ENCODE data around the gene PLA2G4E.

PLA2G4E gene

GRCh38 chr15:41979493-41980266 is 41.2 kb downstream of the PLA2G4E start:
- H3K4me2 ChIP-seq (ENCODE audit: low read length) = no peak overlapping the region
- no peak overlapping the region for H3K9ac ChIP-seq (ENCODE audit: low read depth, low read length)
- no peak overlapping the region for H3K4me3 ChIP-seq (ENCODE audit: low read length)
- H3K9me3 ChIP-seq (replicated peaks; ENCODE audit: low read length) = no peaks in the 10 kb centered on the region
- peaks cover 39% of the 10 kb centered on the region for H3K27me3 ChIP-seq (ENCODE audit: control insufficient read depth, insufficient read depth, low read length)
- H3K4me1 ChIP-seq (ENCODE audit: control insufficient read depth, insufficient read depth, low read length) = no peaks in the 10 kb centered on the region
- no peaks in the 10 kb centered on the region for H3K36me3 ChIP-seq (ENCODE audit: insufficient read depth, low read length)

- H3K27me3 ChIP-seq (ENCODE audit: control insufficient read depth, insufficient read depth, low read length) = peaks cover 30% of the 10 kb centered on the region
- no peak overlapping the region for H3K4me3 ChIP-seq (ENCODE audit: low read length)
- no peak overlapping the region for H3K9ac ChIP-seq (ENCODE audit: low read depth, low read length)
- H3K36me3 ChIP-seq (ENCODE audit: insufficient read depth, low read length) = no peaks in the 10 kb centered on the region
- H3K9me3 ChIP-seq (replicated peaks; ENCODE audit: low read length) = no peaks in the 10 kb centered on the region
- no peaks in the 10 kb centered on the region for H3K4me1 ChIP-seq (ENCODE audit: control insufficient read depth, insufficient read depth, low read length)
- no peak overlapping the region for H3K4me2 ChIP-seq (ENCODE audit: low read length)
Measured at GRCh38 chr15:41978534-41978933, 42.3 kb downstream of the PLA2G4E start.

- Histone ChIP-seq H3K4me3 (ENCODE audit: low read length) (no peak overlapping the region), H3K36me3 (ENCODE audit: insufficient read depth, low read length) (no peaks in the 10 kb centered on the region), H3K9ac (ENCODE audit: low read depth, low read length) (no peak overlapping the region), H3K9me3 (replicated peaks; ENCODE audit: low read length) (no peaks in the 10 kb centered on the region), H3K27me3 (ENCODE audit: control insufficient read depth, insufficient read depth, low read length) (peaks cover 30% of the 10 kb centered on the region), H3K4me1 (ENCODE audit: control insufficient read depth, insufficient read depth, low read length) (peaks cover 3% of the 10 kb centered on the region), H3K4me2 (ENCODE audit: low read length) (no peak overlapping the region)
Measured at GRCh38 chr15:41977757-41978383, 43.0 kb downstream of the PLA2G4E start.

GRCh38 chr15:41975669-41976068 is 45.2 kb downstream of the PLA2G4E start:
- no peak overlapping the region for H3K9ac ChIP-seq (ENCODE audit: low read depth, low read length)
- no peaks in the 10 kb centered on the region for H3K36me3 ChIP-seq (ENCODE audit: insufficient read depth, low read length)
- H3K4me1 ChIP-seq (ENCODE audit: control insufficient read depth, insufficient read depth, low read length) = peaks cover 11% of the 10 kb centered on the region
- H3K9me3 ChIP-seq (replicated peaks; ENCODE audit: low read length) = no peaks in the 10 kb centered on the region
- H3K4me2 ChIP-seq (ENCODE audit: low read length) = no peak overlapping the region
- no peak overlapping the region for H3K4me3 ChIP-seq (ENCODE audit: low read length)
- H3K27me3 ChIP-seq (ENCODE audit: control insufficient read depth, insufficient read depth, low read length) = peaks cover 28% of the 10 kb centered on the region

- no peak overlapping the region for H3K4me3 ChIP-seq (ENCODE audit: low read length)
- no peaks in the 10 kb centered on the region for H3K9me3 ChIP-seq (replicated peaks; ENCODE audit: low read length)
- H3K4me2 ChIP-seq (ENCODE audit: low read length) = no peak overlapping the region
- H3K9ac ChIP-seq (ENCODE audit: low read depth, low read length) = no peak overlapping the region
- peaks cover 19% of the 10 kb centered on the region for H3K4me1 ChIP-seq (ENCODE audit: control insufficient read depth, insufficient read depth, low read length)
- peaks cover 17% of the 10 kb centered on the region for H3K27me3 ChIP-seq (ENCODE audit: control insufficient read depth, insufficient read depth, low read length)
- H3K36me3 ChIP-seq (ENCODE audit: insufficient read depth, low read length) = no peaks in the 10 kb centered on the region
Measured at GRCh38 chr15:41974041-41974440, 46.8 kb downstream of the PLA2G4E start.

- H3K27me3 ChIP-seq (ENCODE audit: control insufficient read depth, insufficient read depth, low read length) = peaks cover 11% of the 10 kb centered on the region
- peaks cover 30% of the 10 kb centered on the region for H3K4me1 ChIP-seq (ENCODE audit: control insufficient read depth, insufficient read depth, low read length)
- peak within 1 kb of the TSS; percentile 97 for H3K4me3 ChIP-seq (ENCODE audit: low read length)
- peak within 1 kb of the TSS; percentile 97 for H3K4me2 ChIP-seq (ENCODE audit: low read length)
- H3K9ac ChIP-seq (ENCODE audit: low read depth, low read length) = peak within 1 kb of the TSS; percentile 90
- H3K36me3 ChIP-seq (ENCODE audit: insufficient read depth, low read length) = no peaks in the 10 kb centered on the region
- no peaks in the 10 kb centered on the region for H3K9me3 ChIP-seq (replicated peaks; ENCODE audit: low read length)
Measured at GRCh38 chr15:41972253-41973242, 48.3 kb downstream of the PLA2G4E start, which contains the start of gene EHD4. EHD4 (minus strand) TSS chr15:41972557; CDS start chr15:41972494, 63 bp downstream.

GRCh38 chr15:41971895-41972252 is 49.0 kb downstream of the PLA2G4E start:
- Histone ChIP-seq H3K4me3 (ENCODE audit: low read length) (peak overlapping the region; percentile 97), H3K9me3 (replicated peaks; ENCODE audit: low read length) (no peaks in the 10 kb centered on the region), H3K9ac (ENCODE audit: low read depth, low read length) (peak overlapping the region; percentile 90), H3K27me3 (ENCODE audit: control insufficient read depth, insufficient read depth, low read length) (peaks cover 7% of the 10 kb centered on the region), H3K4me2 (ENCODE audit: low read length) (peak overlapping the region; percentile 97), H3K4me1 (ENCODE audit: control insufficient read depth, insufficient read depth, low read length) (peaks cover 31% of the 10 kb centered on the region), H3K36me3 (ENCODE audit: insufficient read depth, low read length) (no peaks in the 10 kb centered on the region)

- peaks cover 31% of the 10 kb centered on the region for H3K4me1 ChIP-seq (ENCODE audit: control insufficient read depth, insufficient read depth, low read length)
- H3K36me3 ChIP-seq (ENCODE audit: insufficient read depth, low read length) = no peaks in the 10 kb centered on the region
- no peaks in the 10 kb centered on the region for H3K9me3 ChIP-seq (replicated peaks; ENCODE audit: low read length)
Measured at GRCh38 chr15:41971089-41971894, 49.5 kb downstream of the PLA2G4E start.

GRCh38 chr15:41970456-41970855 is 50.4 kb downstream of the PLA2G4E start:
- peak overlapping the region; percentile 97 for H3K4me3 ChIP-seq (ENCODE audit: low read length)
- H3K9ac ChIP-seq (ENCODE audit: low read depth, low read length) = no peak overlapping the region
- H3K36me3 ChIP-seq (ENCODE audit: insufficient read depth, low read length) = no peaks in the 10 kb centered on the region
- H3K4me2 ChIP-seq (ENCODE audit: low read length) = peak overlapping the region; percentile 97
- H3K27me3 ChIP-seq (ENCODE audit: control insufficient read depth, insufficient read depth, low read length) = peaks cover under 1% of the 10 kb centered on the region
- H3K9me3 ChIP-seq (replicated peaks; ENCODE audit: low read length) = no peaks in the 10 kb centered on the region
- peaks cover 35% of the 10 kb centered on the region for H3K4me1 ChIP-seq (ENCODE audit: control insufficient read depth, insufficient read depth, low read length)

More at GRCh38 chr15:41971089-41971894, 49.5 kb downstream of the PLA2G4E start:
- peak overlapping the region; percentile 97 for H3K4me2 ChIP-seq (ENCODE audit: low read length)
- H3K4me3 ChIP-seq (ENCODE audit: low read length) = peak overlapping the region; percentile 97
- peak overlapping the region; percentile 90 for H3K9ac ChIP-seq (ENCODE audit: low read depth, low read length)
- H3K27me3 ChIP-seq (ENCODE audit: control insufficient read depth, insufficient read depth, low read length) = peaks cover 7% of the 10 kb centered on the region

- no peaks in the 10 kb centered on the region for H3K9me3 ChIP-seq (replicated peaks; ENCODE audit: low read length)
- H3K27me3 ChIP-seq (ENCODE audit: control insufficient read depth, insufficient read depth, low read length) = no peaks in the 10 kb centered on the region
- H3K9ac ChIP-seq (ENCODE audit: low read depth, low read length) = no peak overlapping the region
- H3K4me1 ChIP-seq (ENCODE audit: control insufficient read depth, insufficient read depth, low read length) = peaks cover 35% of the 10 kb centered on the region
- H3K36me3 ChIP-seq (ENCODE audit: insufficient read depth, low read length) = no peaks in the 10 kb centered on the region
- H3K4me3 ChIP-seq (ENCODE audit: low read length) = peak overlapping the region; percentile 13
- H3K4me2 ChIP-seq (ENCODE audit: low read length) = peak overlapping the region; percentile 24
Measured at GRCh38 chr15:41969851-41970431, 50.9 kb downstream of the PLA2G4E start.
